GM18502 (cell line): ENCODE results near the gene PARG.
A peak's percentile ranks its signal among the peaks of the same experiment; 100 is the strongest.
"Not testable (repeated sequence)": the region's sequence is repeated elsewhere in the genome, so short reads cannot be mapped to it uniquely, and the experiment has no call there.

Experiments
- ATAC-seq: cut with Tn5 transposase; IDR thresholded peaks from one replicate; pipeline ENCODE4 v1.9.1; 2021; ENCODE audit warnings: mild to moderate bottlenecking; ENCODE audit not compliant: unreplicated experiment, poor library complexity

Gene PARG

GRCh38 chr10:49941447-49942338 lies at the start of gene PARG, which contains the start of gene TIMM23B:
PARG (minus strand) TSS chr10:49942027; CDS start chr10:49941725, 302 bp downstream.
TIMM23B (plus strand) TSS chr10:49942053; CDS start chr10:49942195, 142 bp downstream.
- ATAC-seq: peak; percentile 73

- ATAC-seq: not testable (repeated sequence)
Observed at GRCh38 chr10:49988376-49988775, 46.5 kb upstream of the PARG start, which contains the start of gene AGAP6. AGAP6 (plus strand) TSS chr10:49988406; CDS start chr10:49988716, 310 bp downstream.

GRCh38 chr10:49987207-49987606 lies 45.4 kb upstream of the PARG start:
- ATAC-seq: not testable (repeated sequence)

GRCh38 chr10:49977756-49978155 lies 35.9 kb upstream of the PARG start:
- ATAC-seq: not testable (repeated sequence)

GRCh38 chr10:49972094-49972493 lies 30.3 kb upstream of the PARG start:
- ATAC-seq: not testable (repeated sequence)

- ATAC-seq: not testable (repeated sequence)
Observed at GRCh38 chr10:49971466-49971865, 29.6 kb upstream of the PARG start.

- ATAC-seq: not testable (repeated sequence)
Observed at GRCh38 chr10:49970331-49970857, 28.6 kb upstream of the PARG start.

- ATAC-seq: not testable (repeated sequence)
Observed at GRCh38 chr10:49953122-49953521, 11.3 kb upstream of the PARG start.

- not testable (repeated sequence) for ATAC-seq
Observed at GRCh38 chr10:49952006-49952405, 10.2 kb upstream of the PARG start.

GRCh38 chr10:49948737-49949136 lies 6.9 kb upstream of the PARG start:
- not testable (repeated sequence) for ATAC-seq

- peak; percentile 83 for ATAC-seq
Observed at GRCh38 chr10:49948142-49948541, 6.3 kb upstream of the PARG start.

- ATAC-seq: not testable (repeated sequence)
Observed at GRCh38 chr10:49943607-49944006, 1.8 kb upstream of the PARG start.

- ATAC-seq: peak; percentile 25
Observed at GRCh38 chr10:49942339-49942705, 495 bp upstream of the PARG start.

GRCh38 chr10:49931959-49932728 lies 9.7 kb downstream of the PARG start:
- not testable (repeated sequence) for ATAC-seq

- ATAC-seq: not testable (repeated sequence)
Observed at GRCh38 chr10:49931276-49931675, 10.6 kb downstream of the PARG start.

- ATAC-seq: not testable (repeated sequence)
Observed at GRCh38 chr10:49923572-49923971, 18.3 kb downstream of the PARG start.

GRCh38 chr10:49922041-49922440 lies 19.8 kb downstream of the PARG start:
- not testable (repeated sequence) for ATAC-seq

- not testable (repeated sequence) for ATAC-seq
Observed at GRCh38 chr10:49917927-49918326, 23.9 kb downstream of the PARG start.

- not testable (repeated sequence) for ATAC-seq
Observed at GRCh38 chr10:49916451-49916850, 25.4 kb downstream of the PARG start.

- ATAC-seq: not testable (repeated sequence)
Observed at GRCh38 chr10:49910295-49910694, 31.5 kb downstream of the PARG start.
